DND-41 (cell line): ENCODE results near the gene GOLPH3.

Source experiments
- ATAC-seq: fragments of 200-7000 bp; cut with Tn5 transposase; 3 replicates; pipeline ENCODE4 v1.9.1; 2021; ENCODE audit warnings: low read depth; ENCODE audit not compliant: insufficient read depth
- DNase-seq: peaks from one replicate; pipeline ENCODE4 v3.0.0-alpha.2; 2020
- H2AFZ ChIP-seq: 2 replicates; pipeline ENCODE4 v1.6.0; 2012; ENCODE audit warnings: low read depth, low read length
- H3K27ac ChIP-seq: 2 replicates; pipeline ENCODE4 v1.5.1; 2012; ENCODE audit warnings: low read length, inconsistent platforms
- H3K27me3 ChIP-seq: fragments of 200-600 bp; sonication (generic); 2 replicates; pipeline ENCODE4 v1.6.0; 2012; ENCODE audit warnings: low read length, mild to moderate bottlenecking, inconsistent platforms; ENCODE audit not compliant: insufficient read depth, poor library complexity
- H3K36me3 ChIP-seq: 2 replicates; pipeline ENCODE4 v1.5.1; 2012; ENCODE audit warnings: low read length, inconsistent platforms; ENCODE audit not compliant: insufficient read depth
- H3K4me1 ChIP-seq: 2 replicates; pipeline ENCODE4 v1.5.1; 2012; ENCODE audit warnings: mild to moderate bottlenecking, low read length; ENCODE audit not compliant: insufficient read depth
- H3K4me2 ChIP-seq: 2 replicates; pipeline ENCODE4 v1.6.0; 2012; ENCODE audit warnings: mild to moderate bottlenecking, moderate library complexity, low read length, inconsistent platforms; ENCODE audit not compliant: insufficient read depth
- H3K4me3 ChIP-seq, 2 experiments: fragments of 200-600 bp in 1 of 2; shearing (Covaris generic) in 1 of 2; 2 replicates each; pipeline ENCODE4 v1.5.1; 2012 to 2016; ENCODE audit warnings: inconsistent platforms in 2 of 2, low read length in 2 of 2, mild to moderate bottlenecking in 2 of 2, low read depth in 1 of 2, moderate library complexity in 1 of 2
- H3K79me2 ChIP-seq: 2 replicates; pipeline ENCODE4 v1.6.0; 2012; ENCODE audit warnings: low read length, inconsistent platforms; ENCODE audit not compliant: insufficient read depth
- H3K9ac ChIP-seq: 2 replicates; pipeline ENCODE4 v1.6.0; 2012; ENCODE audit warnings: low read depth, mild to moderate bottlenecking, inconsistent platforms, low read length, moderate library complexity
- H3K9me3 ChIP-seq: 2 replicates; pipeline ENCODE4 v1.5.1; 2012; ENCODE audit warnings: low read length, moderate library complexity, mild to moderate bottlenecking, inconsistent platforms; ENCODE audit not compliant: insufficient read depth, severe bottlenecking
- H4K20me1 ChIP-seq: 2 replicates; pipeline ENCODE4 v1.6.0; 2012; ENCODE audit warnings: low read length; ENCODE audit not compliant: insufficient read depth
- CTCF ChIP-seq: IDR thresholded peaks from 2 replicates; pipeline ENCODE4 v1.5.1; 2012; ENCODE audit warnings: borderline replicate concordance, low read length, moderate library complexity, mild to moderate bottlenecking; ENCODE audit not compliant: poor library complexity, severe bottlenecking; ENCODE audit errors: extremely low read depth
- EZH2 ChIP-seq: IDR thresholded peaks from 3 replicates; pipeline ENCODE4 v1.6.1; 2012; ENCODE audit warnings: borderline replicate concordance, low read depth, mild to moderate bottlenecking, moderate library complexity, low read length, inconsistent platforms; ENCODE audit not compliant: severe bottlenecking

Gene GOLPH3

DNA sequence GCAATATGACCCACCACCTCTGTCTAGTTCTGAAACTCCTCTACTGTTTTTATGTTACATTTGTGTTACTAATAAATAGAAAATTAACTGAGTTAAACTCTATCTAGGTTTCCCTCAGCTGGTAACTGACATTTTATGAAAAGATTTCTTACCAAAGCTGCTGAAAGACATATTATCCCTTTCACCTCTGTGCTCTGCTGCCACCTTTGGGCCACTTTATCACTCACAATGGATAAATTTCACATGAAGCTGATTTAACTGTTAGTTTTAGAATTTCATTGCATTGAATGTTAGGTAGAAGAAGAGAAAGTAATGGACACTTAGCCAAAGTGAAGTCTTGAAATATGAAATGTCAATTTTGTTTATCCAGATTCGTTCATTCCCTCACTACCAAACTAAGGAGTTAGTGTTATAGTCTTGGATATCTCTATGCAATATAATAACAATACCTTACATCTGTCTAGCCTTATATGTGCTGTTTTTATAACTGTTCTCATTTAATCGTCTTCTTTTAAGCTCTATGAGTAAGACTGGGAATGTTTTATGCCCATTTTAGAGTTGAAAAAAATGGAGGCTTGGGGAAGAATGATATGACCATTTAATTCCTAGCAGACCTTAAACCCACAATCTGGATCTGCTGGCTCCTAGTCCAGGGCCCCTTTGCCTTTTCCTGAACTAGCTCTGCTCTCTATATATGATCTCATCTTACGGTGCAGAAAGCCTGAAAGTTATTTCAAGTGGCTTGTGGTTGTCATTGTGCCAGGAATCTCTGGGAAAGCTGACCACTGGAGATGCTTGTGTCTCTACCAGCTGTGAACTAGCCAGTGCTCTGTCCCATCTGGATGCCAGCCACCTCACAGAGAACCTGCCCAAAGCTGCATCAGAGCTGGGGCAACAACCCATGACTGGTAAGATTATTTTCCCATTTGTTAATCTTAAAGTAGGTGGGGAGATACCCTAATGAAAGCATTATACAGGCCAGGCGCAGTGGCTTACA is 97.1 kb downstream of the GOLPH3 start:
- peak; percentile 65; the same call in 2 of the 3 replicates for ATAC-seq
- H3K4me3 ChIP-seq: no peak overlapping the region
- H3K79me2 ChIP-seq: no peaks in the 10 kb centered on the region
- H3K9ac ChIP-seq: no peak overlapping the region
- no peak overlapping the region for H3K4me2 ChIP-seq
- H3K27me3 ChIP-seq: no peaks in the 10 kb centered on the region
- peak; percentile 43 for DNase-seq
- H3K4me1 ChIP-seq: no peaks in the 10 kb centered on the region
- TF ChIP-seq CTCF (peak; percentile 79), EZH2 (no peak)
- no peak overlapping the region for H3K27ac ChIP-seq
- no peaks in the 10 kb centered on the region for H4K20me1 ChIP-seq
- no peak overlapping the region for H2AFZ ChIP-seq
- H3K36me3 ChIP-seq: no peaks in the 10 kb centered on the region
- no peaks in the 10 kb centered on the region for H3K9me3 ChIP-seq
